Measurements from ENCODE around the gene RNF166.
"Not testable (repeated sequence)": the region's sequence is repeated elsewhere in the genome, so short reads cannot be mapped to it uniquely, and the experiment has no call there.

The RNF166 gene

GRCh38 chr16:88673716-88674379 lies 32.4 kb downstream of the RNF166 start:
- DNase-seq (ENCODE audit: low read depth) = no peak

GRCh38 chr16:88672776-88673175 lies 33.4 kb downstream of the RNF166 start:
- no peak for DNase-seq (ENCODE audit: low read depth)

- no peak for DNase-seq (ENCODE audit: low read depth)
These were observed 34.4 kb downstream of the RNF166 start for GRCh38 chr16:88671806-88672205.

GRCh38 chr16:88669980-88670379 lies 36.2 kb downstream of the RNF166 start:
- no peak for DNase-seq (ENCODE audit: low read depth)

GRCh38 chr16:88669493-88669892 lies 36.7 kb downstream of the RNF166 start:
- not testable (repeated sequence) for DNase-seq (ENCODE audit: low read depth)

GRCh38 chr16:88667461-88667860 lies 38.7 kb downstream of the RNF166 start:
- no peak for DNase-seq (ENCODE audit: low read depth)

GRCh38 chr16:88665570-88665969 lies 40.6 kb downstream of the RNF166 start:
- DNase-seq (ENCODE audit: low read depth) = no peak

GRCh38 chr16:88665148-88665547 lies 41.1 kb downstream of the RNF166 start:
- no peak for DNase-seq (ENCODE audit: low read depth)

- DNase-seq (ENCODE audit: low read depth) = peak; percentile 92
These were observed 43.2 kb downstream of the RNF166 start, which contains the start of gene MVD for GRCh38 chr16:88662843-88663606. Gene MVD, minus strand, starts transcription at chr16:88663091. Its CDS starts 11 bp downstream, at chr16:88663080.

GRCh38 chr16:88662222-88662842 lies 43.9 kb downstream of the RNF166 start:
- DNase-seq (ENCODE audit: low read depth) = no peak

GRCh38 chr16:88661468-88661867 lies 44.7 kb downstream of the RNF166 start:
- no peak for DNase-seq (ENCODE audit: low read depth)

GRCh38 chr16:88659160-88659559 lies 47.0 kb downstream of the RNF166 start:
- no peak for DNase-seq (ENCODE audit: low read depth)

- no peak for DNase-seq (ENCODE audit: low read depth)
These were observed 47.5 kb downstream of the RNF166 start for GRCh38 chr16:88658714-88659113.

GRCh38 chr16:88657371-88657770 lies 48.8 kb downstream of the RNF166 start:
- DNase-seq (ENCODE audit: low read depth) = no peak

- no peak for DNase-seq (ENCODE audit: low read depth)
These were observed 49.8 kb downstream of the RNF166 start for GRCh38 chr16:88656291-88656980.

GRCh38 chr16:88655733-88656281 lies 50.4 kb downstream of the RNF166 start:
- DNase-seq (ENCODE audit: low read depth) = no peak

- DNase-seq (ENCODE audit: low read depth) = no peak
These were observed 51.0 kb downstream of the RNF166 start for GRCh38 chr16:88655053-88655732.

GRCh38 chr16:88654363-88655052 lies 51.7 kb downstream of the RNF166 start:
- no peak for DNase-seq (ENCODE audit: low read depth)

GRCh38 chr16:88653596-88654362 lies 52.4 kb downstream of the RNF166 start:
- DNase-seq (ENCODE audit: low read depth) = no peak

- DNase-seq (ENCODE audit: low read depth) = no peak
These were observed 53.1 kb downstream of the RNF166 start for GRCh38 chr16:88653101-88653500.
